Colonic mucosa (tissue), 4 donors: ENCODE results near the gene SKIC3. TPM values are rescaled to one million over a fixed set of nuclear protein-coding genes. Genes with fewer than 3 reads are reported as not detected.

Experiments
- DNase-seq: peaks from one replicate; pipeline ENCODE4 v3.0.0-alpha.2; 2020
- H3K27ac ChIP-seq: fragments of 200-600 bp; one replicate; pipeline ENCODE4 v1.8.0; 2021
- H3K27me3 ChIP-seq: fragments of 200-600 bp; one replicate; pipeline ENCODE4 v1.8.0; 2021
- H3K36me3 ChIP-seq: fragments of 200-600 bp; one replicate; pipeline ENCODE4 v1.8.0; 2021
- H3K4me1 ChIP-seq: fragments of 200-600 bp; one replicate; pipeline ENCODE4 v1.8.0; 2021; ENCODE audit warnings: mild to moderate bottlenecking
- H3K4me3 ChIP-seq: fragments of 200-600 bp; one replicate; pipeline ENCODE4 v1.8.0; 2021
- H3K9ac ChIP-seq, 2 donors: one replicate each; pipeline ENCODE4 v1.7.0; 2013; ENCODE audit warnings: control low read depth in 2 of 2, low read depth in 2 of 2, low read length in 2 of 2
- H3K9me3 ChIP-seq: fragments of 200-600 bp; one replicate; pipeline ENCODE4 v1.8.0; 2021
- CTCF ChIP-seq: fragments of 200-600 bp; IDR thresholded peaks from one replicate; pipeline ENCODE4 v1.8.0; 2022; ENCODE audit warnings: antibody characterized with exemption, mild to moderate bottlenecking
- intact Hi-C: fragments of 100-400 bp; cut with DNase I; formaldehyde crosslinking; loops from one replicate; pipeline ENCODE4 v1.14.1; 2022
- total RNA-seq, 2 donors: library from RNA; stranded (reverse); fragmentation: NEBNext Ultra II Directional in 1 of 2; extraction: Animal tissue kit (Norgen Biotek cat#: 25700) in 1 of 2; gene quantifications; one replicate each; pipeline ENCODE4 v1.2.1, GENCODE V29; 2021
- donor health status: healthy.
- donor health status: DM: no; HTN: no; CAD: no.
- donor health status: DM: no; HTN: no; CAD: no.

Gene SKIC3
- total RNA-seq, 2 donors from 2014 or later: 51.3 to 65.8 TPM

GRCh38 chr5:95532415-95532814 lies 22.4 kb downstream of the SKIC3 start:
- H3K36me3 ChIP-seq: no peaks in the 10 kb centered on the region
- H3K4me1 ChIP-seq: no peaks in the 10 kb centered on the region
- no peak overlapping the region for H3K9ac ChIP-seq
- intact Hi-C loops: no loop called here
- DNase-seq: no peak
- no peak for TF ChIP-seq CTCF
- no peaks in the 10 kb centered on the region for H3K27me3 ChIP-seq
- no peak overlapping the region for H3K27ac ChIP-seq
- H3K9me3 ChIP-seq: no peaks in the 10 kb centered on the region
- H3K4me3 ChIP-seq: no peak overlapping the region

GRCh38 chr5:95531491-95531890 lies 23.3 kb downstream of the SKIC3 start:
- no peaks in the 10 kb centered on the region for H3K4me1 ChIP-seq
- no peaks in the 10 kb centered on the region for H3K9me3 ChIP-seq
- no peak overlapping the region for H3K9ac ChIP-seq
- H3K36me3 ChIP-seq: no peaks in the 10 kb centered on the region
- no peak for TF ChIP-seq CTCF
- H3K4me3 ChIP-seq: no peak overlapping the region
- intact Hi-C loops: no loop called here
- no peak overlapping the region for H3K27ac ChIP-seq
- no peaks in the 10 kb centered on the region for H3K27me3 ChIP-seq
- no peak for DNase-seq

- DNase-seq: no peak
- H3K27ac ChIP-seq: no peak overlapping the region
- intact Hi-C loops: no loop called here
- H3K4me3 ChIP-seq: no peak overlapping the region
- no peak for TF ChIP-seq CTCF
- no peaks in the 10 kb centered on the region for H3K36me3 ChIP-seq
- no peaks in the 10 kb centered on the region for H3K9me3 ChIP-seq
- no peaks in the 10 kb centered on the region for H3K4me1 ChIP-seq
- no peak overlapping the region for H3K9ac ChIP-seq
- no peaks in the 10 kb centered on the region for H3K27me3 ChIP-seq
These were observed 24.4 kb downstream of the SKIC3 start for GRCh38 chr5:95530416-95530815.

GRCh38 chr5:95528565-95528964 lies 26.2 kb downstream of the SKIC3 start:
- Histone ChIP-seq H3K27ac (no peak overlapping the region), H3K9ac (no peak overlapping the region), H3K4me3 (no peak overlapping the region), H3K9me3 (no peaks in the 10 kb centered on the region), H3K27me3 (no peaks in the 10 kb centered on the region), H3K36me3 (no peaks in the 10 kb centered on the region), H3K4me1 (no peaks in the 10 kb centered on the region)
- intact Hi-C loops: no loop called here
- no peak for TF ChIP-seq CTCF
- DNase-seq: no peak

GRCh38 chr5:95526871-95527270 lies 27.9 kb downstream of the SKIC3 start:
- intact Hi-C loops: no loop called here

More at GRCh38 chr5:95526871-95527270, 27.9 kb downstream of the SKIC3 start:
- no peak overlapping the region for H3K9ac ChIP-seq
- no peaks in the 10 kb centered on the region for H3K36me3 ChIP-seq
- H3K27me3 ChIP-seq: no peaks in the 10 kb centered on the region
- no peak overlapping the region for H3K27ac ChIP-seq
- H3K4me3 ChIP-seq: no peak overlapping the region
- no peaks in the 10 kb centered on the region for H3K4me1 ChIP-seq
- no peaks in the 10 kb centered on the region for H3K9me3 ChIP-seq
- no peak for TF ChIP-seq CTCF
- no peak for DNase-seq
